ENCODE data around the gene PEDS1.
A peak's percentile ranks its signal among the peaks of the same experiment; 100 is the strongest.

Gene PEDS1

DNA sequence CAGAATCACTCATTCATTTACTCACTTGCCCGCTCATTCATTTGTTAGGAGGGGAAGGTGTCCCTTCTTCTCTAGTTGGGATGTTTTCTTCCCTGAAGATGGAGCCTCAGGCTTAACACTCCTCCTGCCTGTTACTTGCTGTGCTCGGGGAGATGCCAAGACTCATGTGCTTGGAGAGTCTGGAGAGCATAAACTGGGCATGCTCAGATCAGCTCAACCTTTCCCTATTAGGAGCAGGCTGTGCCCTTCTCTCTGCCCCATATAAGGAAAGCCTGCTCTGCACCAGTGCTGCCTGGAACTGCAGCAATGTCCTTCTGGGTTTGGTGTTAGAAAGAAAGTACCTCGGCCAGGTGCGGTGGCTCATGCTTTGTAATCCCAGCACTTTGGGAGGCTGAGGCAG is 22.5 kb downstream of the PEDS1 start:
- DNase-seq, result no peak

DNA sequence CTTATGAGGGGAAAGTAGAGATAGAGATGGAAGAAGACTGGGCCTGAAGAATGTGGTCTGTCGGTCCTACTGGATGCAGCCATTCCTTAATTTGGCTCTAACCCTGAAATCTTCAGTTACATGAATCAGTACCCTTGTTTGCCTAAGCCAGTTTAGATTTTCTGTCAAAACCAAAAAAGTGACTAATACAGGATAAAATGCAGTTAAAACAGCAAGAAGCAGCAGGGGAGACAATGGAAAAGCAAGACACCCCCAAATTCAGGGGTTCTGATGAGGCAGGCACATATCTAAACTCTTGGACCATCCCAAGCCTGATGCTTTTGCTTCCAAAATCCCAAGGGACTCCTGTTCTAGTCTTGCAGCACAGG is 23.2 kb downstream of the PEDS1 start:
- no peak for DNase-seq

DNA sequence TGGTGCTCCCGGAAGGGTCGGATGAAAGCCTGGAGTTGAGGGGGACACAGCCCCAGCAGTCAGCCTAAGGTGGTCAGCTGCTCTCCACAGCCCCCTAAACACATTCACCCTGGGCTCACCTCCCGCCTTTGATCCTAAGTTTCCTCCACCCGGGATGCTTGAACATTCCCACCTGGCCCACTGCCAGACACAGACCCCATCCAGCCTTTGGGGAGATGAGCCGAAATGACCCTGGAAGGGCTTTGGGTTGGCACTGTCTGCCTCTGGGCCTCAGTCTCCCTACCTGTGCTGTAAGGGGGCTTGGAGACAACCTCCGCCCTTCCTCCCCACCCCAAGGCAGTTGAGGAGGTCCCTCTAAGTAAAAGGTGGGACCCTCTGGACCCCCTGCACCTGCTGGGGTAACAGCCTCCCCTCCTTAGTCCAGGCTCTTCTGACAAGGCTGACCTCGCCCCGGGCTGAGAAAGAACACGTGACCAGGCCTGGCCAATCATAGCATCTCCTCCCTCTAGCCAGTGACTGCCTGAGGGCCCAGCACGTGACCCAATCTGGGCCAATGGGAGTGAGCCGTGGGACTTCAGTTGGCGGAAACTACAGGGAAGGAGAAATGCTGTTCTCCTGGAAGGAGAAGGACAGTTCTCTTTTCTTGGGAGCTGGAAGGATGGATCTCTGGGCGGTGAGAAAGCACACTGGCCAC is 23.7 kb downstream of the PEDS1 start:
- no peak for DNase-seq

DNA sequence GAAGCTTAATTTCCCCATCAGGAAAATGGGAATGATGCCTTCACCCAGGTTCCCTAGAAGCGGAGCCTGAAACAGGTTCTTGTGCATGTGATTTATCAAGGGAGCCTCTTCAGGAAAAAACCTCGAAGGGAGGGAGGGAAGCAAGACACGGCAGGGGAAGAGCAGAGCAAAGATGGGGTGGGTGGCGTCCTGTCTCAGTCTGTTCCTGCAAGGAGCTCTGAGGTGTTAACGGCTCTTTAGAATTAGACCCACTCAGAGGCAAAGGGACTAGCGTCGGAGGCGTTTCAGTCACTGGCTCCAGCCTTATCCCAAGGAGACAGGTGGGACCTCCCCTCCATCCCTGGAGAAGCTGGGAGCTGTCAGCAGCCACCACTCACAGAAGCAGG is 25.0 kb downstream of the PEDS1 start:
- DNase-seq, result no peak

DNA sequence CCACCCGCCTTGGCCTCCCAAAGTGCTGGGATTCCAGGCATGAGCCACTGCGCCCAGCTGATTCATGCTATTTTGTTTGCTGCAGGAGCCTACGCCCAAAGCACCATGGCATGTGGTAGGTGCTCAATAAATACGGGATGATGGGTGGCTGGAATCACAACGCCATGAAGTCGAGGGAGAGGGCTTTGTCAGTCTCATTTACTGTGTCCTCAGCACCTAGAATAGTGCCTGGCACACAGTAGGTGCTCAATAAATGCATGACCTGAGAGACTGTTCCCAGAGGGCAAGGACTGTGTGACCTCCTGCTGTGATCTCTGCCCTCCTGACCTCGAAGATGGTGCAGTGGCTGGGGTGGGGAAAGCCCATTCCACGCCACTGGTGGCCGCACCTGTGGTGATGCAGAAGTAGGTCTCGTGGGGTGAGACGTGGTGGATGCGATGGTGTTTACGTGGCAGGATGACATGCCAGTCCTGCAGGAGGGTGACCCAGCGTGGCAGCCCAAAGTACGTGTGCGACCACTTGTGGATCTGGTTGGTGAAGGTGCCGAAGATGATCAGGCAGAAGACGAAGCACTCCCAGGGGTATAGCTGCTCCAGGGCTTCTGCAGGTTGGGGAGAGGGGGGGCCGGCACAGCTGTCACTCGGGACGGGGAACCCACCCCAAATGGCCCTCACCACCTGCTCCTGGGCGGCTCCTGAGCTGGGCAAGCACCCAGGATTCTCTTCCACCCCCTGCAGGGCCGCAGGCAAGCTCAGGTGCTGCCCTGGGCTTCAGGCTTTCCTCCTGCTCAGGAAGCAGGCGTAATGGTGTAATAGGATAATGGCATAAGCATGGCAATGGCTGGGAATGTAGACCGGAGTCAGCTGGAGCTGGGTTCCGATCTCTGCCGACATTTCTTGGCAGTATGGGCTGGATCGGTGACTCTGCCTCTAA is 25.7 kb downstream of the PEDS1 start:
- no peak for DNase-seq

DNA sequence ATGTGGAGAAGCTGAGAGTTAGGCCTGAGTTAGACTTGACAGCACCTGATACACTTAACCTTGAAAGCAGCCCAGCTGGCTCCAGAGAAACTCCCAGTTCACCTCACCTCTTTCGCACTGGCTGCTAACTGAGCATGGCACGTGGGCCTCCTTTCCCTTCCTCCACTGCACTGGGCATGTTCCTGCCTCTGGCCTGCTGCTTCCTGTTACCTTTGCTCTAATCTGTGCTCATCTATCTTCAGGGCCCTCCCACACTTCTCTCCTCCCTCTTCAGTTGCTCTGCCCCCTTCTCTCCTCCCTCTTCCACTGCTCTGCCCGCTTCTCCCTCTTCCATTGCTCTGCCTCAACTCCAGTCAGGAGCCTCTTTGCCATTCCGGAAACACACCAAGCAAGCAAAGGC is 26.9 kb downstream of the PEDS1 start:
- no peak for DNase-seq

- no peak for DNase-seq
Measured at GRCh38 chr20:50125279-50125678, 28.2 kb downstream of the PEDS1 start.

DNA sequence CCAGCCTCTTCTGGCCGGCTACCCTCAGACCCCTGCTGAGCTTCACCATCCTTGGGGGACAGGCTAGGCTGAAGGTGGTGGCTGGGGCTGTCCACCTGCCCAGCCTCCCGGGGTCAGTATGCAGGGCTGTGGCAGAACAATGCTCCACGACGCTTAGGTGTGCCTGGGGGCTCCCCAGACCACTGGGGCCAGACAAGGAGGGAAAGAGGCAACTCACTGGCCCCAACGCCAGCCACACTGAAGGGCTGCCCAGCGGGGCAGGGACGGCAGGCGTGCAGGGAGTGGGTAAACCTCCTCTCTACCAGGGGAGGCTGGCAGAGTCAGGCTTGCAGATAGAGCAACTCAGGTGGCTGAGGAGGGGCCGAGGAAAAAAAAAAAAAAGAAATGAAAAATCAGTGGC is 29.0 kb downstream of the PEDS1 start:
- DNase-seq, result no peak

DNA sequence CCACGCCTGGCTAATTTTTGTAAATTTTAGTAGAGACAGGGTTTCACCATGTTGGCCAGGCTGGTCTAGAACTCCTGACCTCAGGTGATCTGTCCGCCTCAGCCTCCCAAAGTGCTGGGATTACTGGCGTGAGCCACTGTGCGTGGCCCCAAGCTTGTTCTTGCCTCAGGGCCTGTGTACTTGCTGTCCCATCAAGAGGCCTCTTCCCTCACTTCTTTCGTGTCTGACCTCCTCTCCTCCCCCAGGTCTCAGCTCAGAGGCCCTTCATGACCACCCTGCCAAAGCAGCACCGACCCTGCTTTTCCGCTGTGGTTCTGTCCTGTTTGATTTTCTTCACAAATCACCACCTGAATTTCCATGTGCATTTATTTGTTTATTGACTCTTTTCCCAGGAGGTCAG is 30.1 kb downstream of the PEDS1 start:
- DNase-seq, result no peak

DNA sequence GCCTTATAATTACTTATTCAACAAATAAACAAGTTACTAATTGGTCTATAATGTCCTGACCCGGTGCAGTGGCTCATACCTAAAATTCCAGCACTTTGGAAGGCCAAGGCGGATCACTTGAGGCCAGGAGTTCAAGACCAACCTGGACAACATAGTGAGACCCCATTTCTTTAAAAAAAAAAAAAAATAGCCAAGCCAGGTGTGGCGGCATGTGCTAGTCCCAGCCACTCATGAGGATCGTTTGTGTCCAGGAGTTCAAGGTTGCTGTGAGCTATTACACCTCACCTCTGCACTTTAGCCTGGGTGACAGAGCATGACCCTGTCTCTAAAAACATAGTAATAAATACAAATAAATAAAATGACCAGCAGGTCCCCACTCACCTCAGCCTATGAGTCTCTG is 30.8 kb downstream of the PEDS1 start:
- DNase-seq, result no peak

GRCh38 chr20:50121858-50122271 is 31.7 kb downstream of the PEDS1 start:
- DNase-seq, result no peak

- DNase-seq, result peak; percentile 14 to 23
Measured at GRCh38 chr20:50120935-50121693, 32.4 kb downstream of the PEDS1 start.

- DNase-seq, result no peak
Measured at GRCh38 chr20:50118203-50118602, 35.3 kb downstream of the PEDS1 start.

DNA sequence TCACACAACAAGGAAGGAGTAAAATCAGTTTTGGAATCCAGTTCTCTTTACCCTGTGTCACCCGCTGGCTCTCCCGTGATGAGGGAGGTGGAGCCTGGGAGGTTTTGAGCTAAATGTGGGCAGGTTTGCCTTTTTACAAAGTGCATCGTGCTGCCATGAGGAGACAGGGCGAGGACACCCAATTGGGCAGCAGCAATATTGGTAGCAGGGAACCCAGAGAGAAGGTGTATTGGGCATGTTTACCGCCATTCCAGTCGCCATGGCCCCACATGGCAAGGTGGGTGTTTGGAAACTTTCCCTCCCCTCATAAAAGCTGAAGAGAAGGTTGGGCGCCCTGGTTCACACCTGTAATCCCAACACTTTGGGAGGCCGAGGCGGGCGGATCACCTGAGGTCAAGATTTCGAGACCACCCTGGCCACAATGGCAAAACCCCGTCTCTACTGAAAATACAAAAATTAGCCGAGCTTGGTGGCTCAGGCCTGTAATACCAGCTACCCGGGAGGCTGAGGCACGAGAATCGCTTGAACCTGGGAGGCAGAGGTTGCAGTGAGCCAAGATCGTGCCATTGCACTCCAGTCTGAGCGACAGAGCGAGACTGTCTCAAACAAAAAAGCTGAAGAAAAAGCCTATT is 37.0 kb downstream of the PEDS1 start:
- no peak for DNase-seq

GRCh38 chr20:50115591-50116367 is 37.7 kb downstream of the PEDS1 start:
- DNase-seq, result peak; percentile 84 to 94

DNA sequence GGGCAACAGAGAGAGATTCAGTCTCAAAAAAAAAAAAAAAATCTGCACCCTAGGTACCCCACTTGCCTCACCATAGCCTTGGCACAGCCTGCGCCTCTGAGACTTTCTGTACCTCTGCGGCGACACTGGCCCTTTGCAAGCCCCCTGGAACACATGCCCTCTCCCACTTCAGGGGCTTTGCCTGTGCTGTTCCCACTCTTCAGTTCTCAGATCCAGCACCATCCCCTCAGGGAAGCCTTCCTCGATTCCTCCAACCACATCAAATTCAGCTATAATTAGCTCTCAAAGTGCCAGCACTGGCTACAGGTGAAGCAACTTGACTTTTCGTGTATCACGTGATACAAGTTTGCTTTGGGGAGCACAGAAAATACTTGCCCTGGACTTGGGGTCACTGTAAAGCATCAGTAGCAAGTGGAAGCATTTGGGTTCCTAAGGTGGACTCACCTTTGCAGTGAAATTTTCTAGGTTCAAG is 38.4 kb downstream of the PEDS1 start:
- no peak for DNase-seq

DNA sequence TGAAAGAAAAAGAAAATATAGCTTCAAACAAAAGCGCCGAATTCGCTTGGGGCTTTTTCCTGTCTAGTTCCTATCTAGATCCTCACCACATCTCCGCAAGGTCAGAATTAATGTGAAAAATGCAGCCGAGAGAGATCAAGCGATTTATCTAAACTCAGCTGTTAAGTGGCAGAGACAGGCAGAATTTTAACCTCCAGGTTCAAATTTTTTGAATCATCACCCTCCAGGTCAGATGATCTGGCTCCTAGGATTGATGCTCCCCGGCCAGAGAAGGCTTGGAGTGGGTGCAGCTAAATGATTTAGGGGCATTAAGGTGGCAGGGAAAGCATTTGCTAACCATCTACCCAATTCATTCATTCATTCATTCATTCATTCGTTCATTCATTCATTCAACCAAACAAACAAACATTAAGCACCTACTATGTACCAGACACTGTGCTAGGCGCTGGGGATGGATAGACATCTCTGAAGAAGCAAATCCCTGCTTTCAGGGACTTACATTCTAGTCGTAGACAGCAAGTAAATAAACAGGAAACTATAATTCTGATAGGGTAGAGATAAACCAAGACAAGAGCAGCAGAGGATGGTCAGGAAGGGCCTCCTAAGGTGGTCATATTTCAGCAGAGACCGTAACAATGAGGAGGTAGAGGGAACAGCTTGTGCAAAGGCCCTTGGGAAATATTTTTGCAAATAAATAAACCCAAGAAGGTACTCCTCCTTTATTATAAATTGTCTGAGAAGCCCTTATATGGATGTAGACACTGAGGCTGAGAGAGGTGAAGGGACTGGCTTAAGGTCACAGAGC is 39.9 kb downstream of the PEDS1 start:
- DNase-seq, result no peak

GRCh38 chr20:50112512-50113419 is 40.8 kb downstream of the PEDS1 start, which contains the start of gene UBE2V1:
TSS of gene UBE2V1 (minus strand) at chr20:50113150. CDS start at chr20:50113128, 22 bp downstream.
- peak; percentile 81 to 86 for DNase-seq

- DNase-seq, result no peak
Measured at GRCh38 chr20:50111829-50112495, 41.6 kb downstream of the PEDS1 start.

Measured in NCI-H1930 (cell line).